K562 (cell line): ENCODE results near the gene S100A1. TPM values are rescaled to one million over a fixed set of nuclear protein-coding genes. Genes with fewer than 3 reads are reported as not detected.

ENCODE experiments used
- ATAC-seq: fragments of 200-7000 bp; cut with Tn5 transposase; 3 replicates; pipeline ENCODE4 v1.9.1; 2020; ENCODE audit warnings: moderate library complexity
- BruUV-seq: library from RNA; stranded (reverse); fragments of 400-500 nt; replicated peaks from 2 replicates; lab custom pipeline; 2021; lab: Mats Ljungman, UMichigan
- CTCF ChIA-PET: fragments of 300-600 bp; formaldehyde crosslinking; extraction: SDS; loops from one replicate; lab custom pipeline; 2021; ENCODE audit warnings: low intra/inter-chr PET ratio; lab: Yijun Ruan, JAX
- POLR2A ChIA-PET: fragments of 300-600, 350-650 bp; sonication (Branson Sonifier 250); formaldehyde crosslinking; extraction: SDS; loops from one replicate; lab custom pipeline; 2021; ENCODE audit warnings: antibody characterized with exemption, inconsistent platforms; lab: Yijun Ruan, JAX
- DNase-seq, 4 experiments: peaks; one replicate each; pipeline versions ENCODE4 v3.0.0 to v3.0.0-alpha.2; 2011 to 2018; ENCODE audit warnings: low spot score in 3 of 4, mixed read lengths in 3 of 4; ENCODE audit errors: extremely low read depth in 1 of 4
- FAIRE-seq: peaks from 2 replicates; lab custom pipeline; 2011; peaks lifted over from hg19 to GRCh38; lab: Jason Lieb, UNC
- H2AFZ ChIP-seq: 2 replicates; pipeline ENCODE4 v1.6.0; 2011; ENCODE audit warnings: low read depth, low read length, control low read depth, inconsistent platforms
- H3K27ac ChIP-seq: fragments of 200-600 bp; 3 replicates; pipeline ENCODE4 v1.8.0; 2011; ENCODE audit warnings: low read depth, mild to moderate bottlenecking, control low read depth, inconsistent platforms, low read length, moderate library complexity, mixed read lengths; ENCODE audit errors: extremely low read depth
- H3K27me3 ChIP-seq, 2 experiments: fragments of 300-600 bp in 1 of 2; 2 replicates in 1 of 2; 3 replicates in 1 of 2; pipeline versions ENCODE4 v1.6.0 to v1.8.0; 2011; ENCODE audit warnings: inconsistent platforms in 2 of 2, low read length in 2 of 2, mild to moderate bottlenecking in 1 of 2, mixed read lengths in 1 of 2, moderate library complexity in 1 of 2; ENCODE audit not compliant: control insufficient read depth in 2 of 2, insufficient read depth in 2 of 2
- H3K36me3 ChIP-seq: fragments of 300-600 bp; 3 replicates; pipeline ENCODE4 v1.8.0; 2011; ENCODE audit warnings: mild to moderate bottlenecking, low read length, inconsistent platforms; ENCODE audit not compliant: control insufficient read depth, insufficient read depth
- H3K4me1 ChIP-seq, 2 experiments: fragments of 200-600 bp in 1 of 2; replicated peaks in 1 of 2; 2 replicates in 1 of 2; 3 replicates in 1 of 2; pipeline versions ENCODE4 v1.5.1 to v1.8.0; 2011; ENCODE audit warnings: inconsistent platforms in 2 of 2, low read length in 2 of 2, mild to moderate bottlenecking in 1 of 2, mixed read lengths in 1 of 2, moderate library complexity in 1 of 2; ENCODE audit not compliant: control insufficient read depth in 2 of 2, insufficient read depth in 2 of 2
- H3K4me2 ChIP-seq: 2 replicates; pipeline ENCODE4 v1.6.1; 2011; ENCODE audit warnings: low read length, control low read depth, inconsistent platforms, mixed read lengths; ENCODE audit not compliant: insufficient read depth
- H3K4me3 ChIP-seq: fragments of 200-600 bp; sonication (generic), shearing (Covaris generic); 2 replicates; pipeline ENCODE4 v1.5.1; 2016; ENCODE audit warnings: control low read depth, inconsistent platforms
- H3K79me2 ChIP-seq: fragments of 200-600 bp; 3 replicates; pipeline ENCODE4 v1.8.0; 2011; ENCODE audit warnings: low read length, inconsistent platforms; ENCODE audit not compliant: control insufficient read depth, insufficient read depth
- H3K9ac ChIP-seq, 2 experiments: 2 replicates each; pipeline versions ENCODE4 v1.6.0 to v1.6.1; 2011; ENCODE audit warnings: low read depth in 2 of 2, low read length in 2 of 2, control low read depth in 1 of 2, inconsistent platforms in 1 of 2, mild to moderate bottlenecking in 1 of 2, mixed read lengths in 1 of 2; ENCODE audit not compliant: insufficient read depth in 1 of 2
- H3K9me1 ChIP-seq: one replicate; pipeline ENCODE4 v1.6.0; 2011; ENCODE audit warnings: inconsistent platforms, mild to moderate bottlenecking, low read length, moderate library complexity; ENCODE audit not compliant: control insufficient read depth, insufficient read depth
- H3K9me3 ChIP-seq: replicated peaks from 2 replicates; pipeline ENCODE4 v1.5.1; 2011; ENCODE audit warnings: low read depth, low read length, inconsistent platforms; ENCODE audit not compliant: control insufficient read depth, insufficient read depth
- H4K20me1 ChIP-seq: replicated peaks from 2 replicates; pipeline ENCODE4 v1.6.1; 2011; ENCODE audit warnings: low read length, inconsistent platforms, mixed read lengths; ENCODE audit not compliant: control insufficient read depth, insufficient read depth
- CHD1 ChIP-seq: fragments of 200-600 bp; sonication (generic); IDR thresholded peaks from one replicate; pipeline ENCODE4 v1.6.1; 2012; ENCODE audit warnings: mild to moderate bottlenecking, moderate library complexity, low read length, inconsistent platforms
- CREB5 ChIP-seq: fragments of 250-450 bp; sonication (Bioruptor Pico); IDR thresholded peaks from 2 replicates; pipeline ENCODE4 v1.5.0; 2020; ENCODE audit warnings: mild to moderate bottlenecking
- E2F4 ChIP-seq: sonication (generic); formaldehyde crosslinking; IDR thresholded peaks from 2 replicates; pipeline ENCODE4 v1.8.0; 2022; ENCODE audit warnings: mild to moderate bottlenecking, low read depth, missing genetic modification reagents
- ESRRA ChIP-seq: fragments of 450-650 bp; IDR thresholded peaks from 2 replicates; pipeline ENCODE4 v1.6.1; 2014; ENCODE audit warnings: low read depth, mild to moderate bottlenecking, moderate library complexity, borderline replicate concordance
- HNRNPH1 ChIP-seq: fragments of 200-400 bp; formaldehyde crosslinking; optimal IDR thresholded peaks from 2 replicates; pipeline ENCODE3; 2017; ENCODE audit warnings: low read depth, mild to moderate bottlenecking, low read length, moderate library complexity
- KDM5B ChIP-seq: fragments of 200-600 bp; sonication (generic); IDR thresholded peaks from 2 replicates; pipeline ENCODE4 v1.6.1; 2012; ENCODE audit warnings: low read depth, mild to moderate bottlenecking, moderate library complexity, low read length, control low read depth, inconsistent platforms; ENCODE audit not compliant: insufficient replicate concordance
- LARP7 ChIP-seq: fragments of 450-650 bp; IDR thresholded peaks from 2 replicates; pipeline ENCODE4 v1.6.1; 2016
- MYBL2 ChIP-seq, 2 experiments: fragments of 450-650 bp in 1 of 2; sonication (generic) in 1 of 2; formaldehyde crosslinking in 1 of 2; IDR thresholded peaks; 2 replicates each; pipeline versions ENCODE4 v1.6.1 to v1.8.1; 2017 to 2022; ENCODE audit warnings: borderline replicate concordance in 1 of 2, inconsistent platforms in 1 of 2, low read depth in 1 of 2, mild to moderate bottlenecking in 1 of 2, missing genetic modification reagents in 1 of 2, moderate library complexity in 1 of 2
- MYC ChIP-seq, 2 experiments: fragments of 250-450 bp in 1 of 2; sonication (Bioruptor Pico) in 1 of 2; IDR thresholded peaks; 2 replicates each; pipeline versions ENCODE4 v1.5.1 to v1.6.1; 2012 to 2021; ENCODE audit warnings: low read depth in 2 of 2, borderline replicate concordance in 1 of 2, improper control_type of control experiment in 1 of 2, low read length in 1 of 2, mild to moderate bottlenecking in 1 of 2, moderate library complexity in 1 of 2
- NFIC ChIP-seq: fragments of 450-650 bp; IDR thresholded peaks from 2 replicates; pipeline ENCODE4 v1.6.1; 2017; ENCODE audit warnings: mild to moderate bottlenecking, inconsistent platforms
- SAP30 ChIP-seq: fragments of 200-600 bp; sonication (generic); IDR thresholded peaks from 2 replicates; pipeline ENCODE4 v1.6.1; 2012; ENCODE audit warnings: borderline replicate concordance, low read depth, mild to moderate bottlenecking, moderate library complexity, low read length, control low read depth, inconsistent platforms; ENCODE audit not compliant: insufficient read depth, poor library complexity, severe bottlenecking
- WGBS: fragments of 100-300 bp; shearing (Covaris generic); methylation state at CpG from one replicate; pipeline ENCODE4 v1.1.6; 2016; ENCODE audit warnings: low coverage, mixed read lengths; ENCODE audit not compliant: insufficient coverage; ENCODE audit errors: missing lambda C conversion rate; 5-methylcytosine and 5-hydroxymethylcytosine counted together
- in situ Hi-C: fragments of 300-500 bp; cut with MboI; formaldehyde crosslinking; loops from 4 replicates; pipeline ENCODE4 v1.15.0; 2018; ENCODE audit warnings: inconsistent platforms, mixed read lengths
- intact Hi-C: fragments of 100-400 bp; cut with micrococcal nuclease; formaldehyde crosslinking; loops from 2 replicates; pipeline ENCODE4 v1.14.2; 2022
- polyA plus RNA-seq, 8 experiments: library from polyadenylated mRNA; depleted of rRNA in 4 of 8; stranded (reverse) in 5 of 8; unstranded in 3 of 8; fragments of >200 nt; fragmentation: Nextera tagmentation in 2 of 8; fragmentation: Illumina TruSeq in 1 of 8; extraction: Ambion mirVana in 2 of 8; extraction: Trizol in 1 of 8; gene quantifications; 2 replicates each; pipeline versions ENCODE4 v1.2.1 to v1.2.3, GENCODE V29; 2011 to 2014; ENCODE audit warnings: inconsistent platforms in 1 of 8, missing spikeins in 1 of 8
- total RNA-seq, 7 experiments: library from RNA; depleted of rRNA in 6 of 7; stranded (reverse); fragments of >200 nt in 6 of 7; fragmentation: Illumina TruSeq in 2 of 7; extraction: Trizol in 2 of 7; gene quantifications; 2 replicates each; pipeline versions ENCODE4 v1.2.1 to v1.2.3, GENCODE V29; 2011 to 2021; ENCODE audit warnings: low replicate concordance in 1 of 7
- TF ChIP-seq, protein P1 (sequence below), 2 experiments: fragments of 200-800 bp in 1 of 2; sonication (Bioruptor generic) in 1 of 2; sonication (generic) in 1 of 2; formaldehyde crosslinking in 1 of 2; IDR thresholded peaks in 1 of 2; conservative IDR thresholded peaks in 1 of 2; 2 replicates each; pipeline versions ENCODE4 v1.5.0 to v1.6.1; 2016 to 2020; ENCODE audit warnings: missing compliant biosample characterization in 1 of 2, missing genetic modification characterization in 1 of 2, missing genetic modification reagents in 1 of 2

Gene S100A1
- total and polyA plus RNA-seq, 9 of the 15 experiments (the other 6 are each of a cell fraction or from before 2014, with no cell fraction given): 0.44 to 30.1 (median 12.7) TPM

GRCh38 chr1:153615406-153615805 lies 12.8 kb upstream of the S100A1 start (continued):
- no peak for TF ChIP-seq HNRNPH1
- TF ChIP-seq, protein P1, sequence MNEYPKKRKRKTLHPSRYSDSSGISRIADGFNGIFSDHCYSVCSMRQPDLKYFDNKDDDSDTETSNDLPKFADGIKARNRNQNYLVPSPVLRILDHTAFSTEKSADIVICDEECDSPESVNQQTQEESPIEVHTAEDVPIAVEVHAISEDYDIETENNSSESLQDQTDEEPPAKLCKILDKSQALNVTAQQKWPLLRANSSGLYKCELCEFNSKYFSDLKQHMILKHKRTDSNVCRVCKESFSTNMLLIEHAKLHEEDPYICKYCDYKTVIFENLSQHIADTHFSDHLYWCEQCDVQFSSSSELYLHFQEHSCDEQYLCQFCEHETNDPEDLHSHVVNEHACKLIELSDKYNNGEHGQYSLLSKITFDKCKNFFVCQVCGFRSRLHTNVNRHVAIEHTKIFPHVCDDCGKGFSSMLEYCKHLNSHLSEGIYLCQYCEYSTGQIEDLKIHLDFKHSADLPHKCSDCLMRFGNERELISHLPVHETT (CRISPR knock-in tag; conservative IDR thresholded peaks at IDR 0.05 in 1 of 2, IDR thresholded peaks at IDR 0.05 in 1 of 2): no peak

DNA sequence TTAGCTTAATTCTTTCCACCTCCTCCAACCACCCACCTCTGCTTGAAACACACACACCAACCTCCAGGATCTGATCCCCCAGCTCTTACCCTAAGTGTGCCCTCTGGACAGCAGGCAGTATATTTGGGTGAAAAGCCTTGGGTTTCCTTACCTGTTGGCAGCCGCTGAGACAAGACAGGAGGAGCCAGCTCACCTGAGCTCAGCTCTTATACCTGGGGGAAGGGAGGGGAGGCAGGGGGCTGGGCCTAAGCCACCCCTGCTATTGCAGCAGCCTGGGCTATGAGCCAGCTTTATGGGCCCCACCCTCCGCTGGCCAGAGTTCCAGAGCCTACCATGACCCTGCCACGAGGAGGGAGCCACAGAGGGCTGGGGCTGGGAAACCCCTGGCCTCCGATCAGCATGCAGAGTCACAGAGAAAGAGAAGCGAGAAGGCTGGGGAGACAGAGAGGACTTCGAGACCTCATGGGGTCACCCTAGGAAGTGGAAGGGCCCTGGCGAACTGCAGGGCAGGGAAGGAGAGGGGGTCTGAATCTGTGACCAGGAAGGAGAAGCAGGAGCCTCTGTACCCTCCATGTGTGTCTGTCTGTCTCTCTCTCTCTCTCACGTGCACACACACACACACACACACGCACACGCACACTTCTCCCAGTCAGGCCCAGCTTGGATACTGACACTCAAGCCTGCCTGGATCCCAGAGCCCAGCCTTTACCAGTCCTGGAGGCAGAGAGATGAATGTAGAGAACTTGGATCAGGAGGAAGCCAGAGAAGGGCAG lies 11.9 kb upstream of the S100A1 start, which contains the start of gene S100A14:
S100A14 (minus strand) TSS at position 182 of the 773 bp plus-strand sequence. CDS start 467 bp downstream, outside the sequence.
- H3K79me2 ChIP-seq: no peaks in the 10 kb centered on the region
- H3K36me3 ChIP-seq: no peaks in the 10 kb centered on the region
- no peaks in the 10 kb centered on the region for H4K20me1 ChIP-seq
- POLR2A ChIA-PET: interaction anchor here (0.6 to 6.8 kb wide), 8 partner anchors 8 to 120 kb away, joined by 3 to 70 read pairs (median 4); partner anchors contain the start of genes S100A1 and S100A13
- 33% methylated on average over 6 of the region's 10 CpGs for WGBS
- H3K4me3 ChIP-seq: no peak within 1 kb of the TSS
- no peaks in the 10 kb centered on the region for H3K27me3 ChIP-seq
- H3K9me1 ChIP-seq: no peaks in the 10 kb centered on the region
- CTCF ChIA-PET: no interaction called here
- no TSS peak for BruUV-seq
- in situ Hi-C loops (no loop called here), intact Hi-C loops (no loop called here)
- peaks cover 9 to 30% of the 10 kb centered on the region in 2 experiments; a peak in 4 of 5 replicates for H3K4me1 ChIP-seq
- FAIRE-seq (no peak), DNase-seq (peak in 3 of 4 experiments; percentile 57 to 61 (median 61)), ATAC-seq (peak; percentile 76)
- no peak within 1 kb of the TSS; the same call in 1 of the 2 replicates for H3K4me2 ChIP-seq
- H3K9me3 ChIP-seq: no peaks in the 10 kb centered on the region
- H3K9ac ChIP-seq: peak within 1 kb of the TSS in 1 of 2 experiments; percentile 84; a peak in 3 of 4 replicates
- H2AFZ ChIP-seq: peak within 1 kb of the TSS; percentile 94
- peak within 1 kb of the TSS; percentile 49; the same call in 2 of the 3 replicates for H3K27ac ChIP-seq
- TF ChIP-seq ESRRA (no peak), MYBL2 (IDR thresholded peaks at IDR 0.05; ENCODE audit: low read depth) (no peak), MYBL2 (CRISPR knock-in tag; IDR thresholded peaks at IDR 0.05; ENCODE audit: borderline replicate concordance) (no peak), SAP30 (no peak), MYC (IDR thresholded peaks at IDR 0.05; ENCODE audit: low read depth, low read length) (peak; percentile 41; the same call in 1 of the 2 replicates), MYC (CRISPR knock-in tag; IDR thresholded peaks at IDR 0.05; ENCODE audit: borderline replicate concordance, low read depth) (no peak), KDM5B (no peak), CHD1 (no peak), LARP7 (no peak), CREB5 (CRISPR knock-in tag) (no peak), NFIC (peak; percentile 77), E2F4 (CRISPR knock-in tag) (no peak)
